ENCODE results near the gene TNFRSF12A.

Gene TNFRSF12A

GRCh38 chr16:2977440-2977839, 42.7 kb upstream of the TNFRSF12A start:
- TF ChIP-seq CTCF (IDR thresholded peaks at IDR 0.05; ENCODE audit: insufficient read depth, low read length, missing control alignments): no peak
- POLR2A ChIA-PET: interaction anchor here (0.6 kb wide), 1 partner anchor 305 kb away, joined by 3 read pairs; no protein-coding TSS in a partner anchor
- DNase-seq (ENCODE audit: low read depth, low spot score): no peak
- CTCF ChIA-PET: interaction anchor here (0.9 to 2.4 kb wide), 5 partner anchors 7 to 138 kb away, joined by 3 to 10 read pairs (median 7); no protein-coding TSS in a partner anchor
- no peak overlapping the region for H3K4me3 ChIP-seq (ENCODE audit: low read depth, low read length)

GRCh38 chr16:2979669-2980226, 40.4 kb upstream of the TNFRSF12A start:
- peak overlapping the region; percentile 86 for H3K4me3 ChIP-seq (ENCODE audit: low read depth, low read length)
- ChIA-PET CTCF (interaction anchor here (1.0 to 2.3 kb wide), 2 partner anchors 8 to 18 kb away, joined by 3 to 10 read pairs; no protein-coding TSS in a partner anchor), POLR2A (no interaction called here)
- no peak for TF ChIP-seq CTCF (IDR thresholded peaks at IDR 0.05; ENCODE audit: insufficient read depth, low read length, missing control alignments)
- no peak for DNase-seq (ENCODE audit: low read depth, low spot score)

- POLR2A ChIA-PET: interaction anchor here (2.0 kb wide), 1 partner anchor 40 kb away, joined by 5 read pairs; the partner anchor contains the start of gene TNFRSF12A
- peak within 1 kb of the TSS; percentile 86 for H3K4me3 ChIP-seq (ENCODE audit: low read depth, low read length)
- CTCF ChIA-PET: interaction anchor here (0.9 to 2.3 kb wide), 7 partner anchors 9 to 53 kb away, joined by 3 to 10 read pairs (median 5); no protein-coding TSS in a partner anchor
- DNase-seq (ENCODE audit: low read depth, low spot score): no peak
- TF ChIP-seq CTCF (IDR thresholded peaks at IDR 0.05; ENCODE audit: insufficient read depth, low read length, missing control alignments): no peak
These were observed 39.7 kb upstream of the TNFRSF12A start, which contains the start of gene PKMYT1 for GRCh38 chr16:2980227-2981176. Gene PKMYT1 (minus strand): TSS chr16:2980446. CDS start chr16:2979657, 789 bp downstream.

- TF ChIP-seq CTCF (IDR thresholded peaks at IDR 0.05; ENCODE audit: insufficient read depth, low read length, missing control alignments): no peak
- ChIA-PET CTCF (interaction anchor here (0.9 to 2.3 kb wide), 7 partner anchors 10 to 54 kb away, joined by 3 to 10 read pairs (median 5); no protein-coding TSS in a partner anchor), POLR2A (interaction anchor here (2.0 kb wide), 1 partner anchor 39 kb away, joined by 5 read pairs; the partner anchor contains the start of gene TNFRSF12A)
- no peak overlapping the region for H3K4me3 ChIP-seq (ENCODE audit: low read depth, low read length)
- DNase-seq (ENCODE audit: low read depth, low spot score): no peak
These were observed 38.8 kb upstream of the TNFRSF12A start for GRCh38 chr16:2981177-2981898.

- no peak overlapping the region for H3K4me3 ChIP-seq (ENCODE audit: low read depth, low read length)
- CTCF ChIA-PET: interaction anchor here (1.3 to 2.3 kb wide), 7 partner anchors 10 to 55 kb away, joined by 5 to 10 read pairs (median 5); no protein-coding TSS in a partner anchor
- POLR2A ChIA-PET: interaction anchor here (2.0 kb wide), 1 partner anchor 39 kb away, joined by 5 read pairs; the partner anchor contains the start of gene TNFRSF12A
- no peak for DNase-seq (ENCODE audit: low read depth, low spot score)
- no peak for TF ChIP-seq CTCF (IDR thresholded peaks at IDR 0.05; ENCODE audit: insufficient read depth, low read length, missing control alignments)
These were observed 38.3 kb upstream of the TNFRSF12A start for GRCh38 chr16:2981899-2982250.

All from AG04449 (cell line).